ENCODE results near the gene RIPOR3.

The RIPOR3 gene

GRCh38 chr20:50632236-50632635 lies 59.1 kb downstream of the RIPOR3 start:
- TF ChIP-seq REST (IDR thresholded peaks at IDR 0.05; ENCODE audit: insufficient replicate concordance, low read depth) (no peak), POLR2AphosphoS5 (IDR thresholded peaks at IDR 0.05; ENCODE audit: low read depth) (no peak), SPI1 (IDR thresholded peaks at IDR 0.05; ENCODE audit: borderline replicate concordance, low read depth) (no peak), GABPA (IDR thresholded peaks at IDR 0.05; ENCODE audit: low read depth) (no peak), CTCF (IDR thresholded peaks at IDR 0.05; ENCODE audit: insufficient read depth, low read length) (no peak)
- Histone ChIP-seq H3K27me3 (ENCODE audit: insufficient read depth, poor library complexity, severe bottlenecking) (no peaks in the 10 kb centered on the region), H3K4me3 (replicated peaks; ENCODE audit: insufficient read depth, low read length) (no peak overlapping the region), H3K27ac (replicated peaks) (no peak overlapping the region)
- no peak for DNase-seq (ENCODE audit: low read depth in 1 of 2, low spot score in 1 of 2)

GRCh38 chr20:50630578-50631263 lies 60.6 kb downstream of the RIPOR3 start:
- H3K27me3 ChIP-seq (ENCODE audit: insufficient read depth, poor library complexity, severe bottlenecking) = no peaks in the 10 kb centered on the region
- H3K27ac ChIP-seq (replicated peaks) = no peak overlapping the region
- no peak overlapping the region for H3K4me3 ChIP-seq (replicated peaks; ENCODE audit: insufficient read depth, low read length)
- DNase-seq (ENCODE audit: low read depth in 1 of 2, low spot score in 1 of 2) = no peak
- no peak for TF ChIP-seq REST (IDR thresholded peaks at IDR 0.05; ENCODE audit: insufficient replicate concordance, low read depth)
- no peak for TF ChIP-seq POLR2AphosphoS5 (IDR thresholded peaks at IDR 0.05; ENCODE audit: low read depth)
- TF ChIP-seq GABPA (IDR thresholded peaks at IDR 0.05; ENCODE audit: low read depth) = no peak
- TF ChIP-seq CTCF (IDR thresholded peaks at IDR 0.05; ENCODE audit: insufficient read depth, low read length) = no peak

- TF ChIP-seq GABPA (IDR thresholded peaks at IDR 0.05; ENCODE audit: low read depth) (no peak), REST (IDR thresholded peaks at IDR 0.05; ENCODE audit: insufficient replicate concordance, low read depth) (no peak), POLR2AphosphoS5 (IDR thresholded peaks at IDR 0.05; ENCODE audit: low read depth) (no peak), CTCF (IDR thresholded peaks at IDR 0.05; ENCODE audit: insufficient read depth, low read length) (no peak), SPI1 (IDR thresholded peaks at IDR 0.05; ENCODE audit: borderline replicate concordance, low read depth) (no peak)
- Histone ChIP-seq H3K27me3 (ENCODE audit: insufficient read depth, poor library complexity, severe bottlenecking) (no peaks in the 10 kb centered on the region), H3K27ac (replicated peaks) (no peak overlapping the region), H3K4me3 (replicated peaks; ENCODE audit: insufficient read depth, low read length) (no peak overlapping the region)
- no peak for DNase-seq (ENCODE audit: low read depth in 1 of 2, low spot score in 1 of 2)
These were observed 61.7 kb downstream of the RIPOR3 start for GRCh38 chr20:50629670-50630045.
